GM19193 (cell line): Measurements from ENCODE around the gene EFHC2.

Source experiments
- POLR2A ChIP-seq: IDR thresholded peaks from 4 replicates; pipeline ENCODE4 v1.6.1; 2011; ENCODE audit not compliant: insufficient read depth, insufficient read length; ENCODE audit errors: extremely low read depth

The EFHC2 gene

DNA sequence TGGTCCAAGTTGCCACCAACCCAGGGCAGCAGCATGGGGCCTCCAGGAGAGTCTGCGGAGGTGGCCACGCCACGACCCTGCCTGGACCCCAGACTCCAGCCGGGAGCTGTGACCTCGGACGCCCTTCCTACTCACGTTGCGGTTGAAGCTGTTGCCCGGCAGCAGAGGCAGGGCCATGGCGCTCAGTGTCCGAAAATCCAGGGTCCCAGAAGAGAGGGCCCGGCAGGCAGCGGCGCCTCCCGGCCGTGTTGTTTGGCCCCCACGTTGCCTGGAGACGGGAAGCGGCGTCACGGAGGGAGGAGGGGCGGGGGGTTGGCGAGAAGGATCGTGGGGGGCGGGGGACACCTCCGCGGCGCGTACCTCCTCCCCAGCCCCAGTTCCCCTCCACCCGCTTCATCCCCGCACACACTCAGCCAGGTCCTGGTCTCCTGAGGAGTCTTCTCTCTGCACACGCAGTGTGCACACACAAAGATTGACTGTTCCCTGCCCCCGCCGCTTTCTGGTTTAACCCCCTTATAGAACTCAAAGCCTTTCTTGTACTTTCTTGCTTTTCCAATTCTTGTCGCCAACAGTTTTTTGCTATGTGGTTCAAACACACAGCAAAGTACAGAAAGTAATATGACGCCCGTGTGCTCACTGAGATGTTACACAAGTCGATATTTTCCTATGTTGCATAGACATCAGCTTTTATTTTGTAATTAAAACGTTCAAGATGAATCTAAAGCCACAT, at the start of gene EFHC2:
EFHC2 (minus strand) TSS at position 261 of the 730 bp plus-strand sequence; CDS start at position 177, 84 bp downstream.
- no peak for TF ChIP-seq POLR2A

GRCh38 chrX:44392767-44393166, 49.3 kb upstream of the EFHC2 start:
- no peak for TF ChIP-seq POLR2A

GRCh38 chrX:44384688-44385338, 41.3 kb upstream of the EFHC2 start:
- TF ChIP-seq POLR2A, result no peak

GRCh38 chrX:44382871-44383270, 39.4 kb upstream of the EFHC2 start:
- no peak for TF ChIP-seq POLR2A

DNA sequence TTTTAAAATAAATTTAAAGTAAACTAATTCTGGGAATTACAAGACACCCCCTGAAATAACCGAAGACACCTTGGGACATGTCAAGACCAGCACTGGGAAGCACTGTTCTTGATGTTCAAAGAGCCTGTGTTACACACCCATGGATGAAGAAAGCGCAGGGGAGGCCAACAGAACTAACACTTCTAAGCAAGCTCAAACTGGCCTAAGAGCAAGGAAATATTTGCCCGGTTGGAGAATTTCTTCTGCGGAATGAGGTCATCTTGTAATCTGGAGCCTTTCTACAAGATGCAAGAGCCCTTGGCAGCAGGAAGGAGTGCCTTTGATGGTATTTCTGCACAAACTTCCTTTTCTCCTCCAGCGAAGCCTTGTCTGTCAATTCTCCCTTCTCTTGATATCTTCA, 9.3 kb upstream of the EFHC2 start:
- TF ChIP-seq POLR2A, result no peak

DNA sequence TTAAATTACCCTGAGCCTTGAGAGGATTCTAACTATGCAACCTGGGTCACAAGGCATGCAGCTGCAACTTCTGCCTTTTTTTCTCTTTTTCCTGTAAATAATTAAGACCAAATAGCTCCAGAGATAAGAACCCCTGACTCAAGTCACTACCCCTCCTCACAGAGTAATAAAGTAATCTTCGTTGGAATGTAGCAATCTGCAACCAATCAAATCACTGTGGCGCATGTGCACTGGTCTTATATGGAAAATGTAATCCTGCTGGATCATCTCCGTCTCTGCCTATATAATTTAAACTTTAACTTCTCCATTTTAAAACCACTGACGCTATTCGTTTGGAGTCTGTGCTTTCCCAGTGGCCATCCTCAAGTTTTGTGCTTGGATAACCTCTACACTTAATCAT, 6.1 kb upstream of the EFHC2 start:
- TF ChIP-seq POLR2A, result no peak

DNA sequence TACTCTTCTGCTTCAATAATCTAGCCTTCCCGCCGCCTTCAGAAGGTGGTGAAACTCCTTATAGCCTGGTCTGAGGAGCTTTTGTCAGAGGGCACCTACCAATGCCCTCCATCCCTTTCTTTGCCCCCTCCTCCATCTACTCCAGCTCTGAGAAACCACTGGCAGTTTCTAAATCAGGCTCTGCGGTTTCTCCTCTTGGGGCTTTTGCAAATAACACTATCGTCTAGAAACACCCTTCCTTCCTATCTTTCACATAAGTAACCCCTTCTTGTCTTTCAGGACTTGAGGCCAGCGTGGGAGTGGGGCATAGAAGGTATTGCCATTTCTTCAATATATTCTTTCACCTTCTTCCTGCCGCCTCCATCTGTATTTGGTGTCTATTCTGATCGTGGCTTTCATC, 1.2 kb upstream of the EFHC2 start:
- no peak for TF ChIP-seq POLR2A

DNA sequence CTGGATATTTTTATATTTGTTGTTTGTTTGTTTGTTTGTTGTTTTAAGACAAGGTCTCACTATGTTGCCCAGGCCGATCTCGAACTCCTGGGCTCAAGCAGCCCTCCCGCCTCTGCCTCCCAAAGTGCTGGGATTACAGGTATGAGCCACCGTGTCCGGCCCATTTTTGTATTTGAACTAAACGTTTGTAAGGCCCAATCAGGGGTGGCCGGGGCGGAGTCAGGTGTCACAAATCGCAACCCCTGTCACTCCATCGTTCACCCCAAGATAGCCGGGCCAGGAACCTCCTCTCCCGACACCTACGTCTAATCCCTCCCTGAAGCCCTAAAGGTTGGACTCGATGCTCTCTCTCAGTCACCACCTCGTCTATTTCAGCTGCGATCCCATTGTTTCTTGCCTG, 722 bp upstream of the EFHC2 start:
- no peak for TF ChIP-seq POLR2A

DNA sequence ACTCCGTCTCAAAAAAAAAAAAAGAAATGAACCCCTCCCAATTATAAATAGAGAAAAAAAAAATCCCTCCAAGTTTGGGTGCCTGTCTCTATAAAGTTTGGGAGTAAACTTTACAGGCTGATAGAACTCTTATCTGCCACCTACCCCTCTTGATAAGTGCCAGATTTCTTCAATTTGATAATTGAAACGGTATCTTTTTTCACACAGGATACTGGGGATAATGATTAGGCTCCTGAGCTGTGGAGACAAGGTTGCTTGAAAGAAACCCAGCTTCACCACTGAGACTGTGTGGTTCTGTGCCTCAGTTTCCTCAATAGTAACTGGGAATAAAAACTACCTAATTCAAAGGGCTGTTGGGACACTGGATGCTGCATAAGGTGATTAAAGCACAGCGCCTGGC, 606 bp downstream of the EFHC2 start:
- no peak for TF ChIP-seq POLR2A

DNA sequence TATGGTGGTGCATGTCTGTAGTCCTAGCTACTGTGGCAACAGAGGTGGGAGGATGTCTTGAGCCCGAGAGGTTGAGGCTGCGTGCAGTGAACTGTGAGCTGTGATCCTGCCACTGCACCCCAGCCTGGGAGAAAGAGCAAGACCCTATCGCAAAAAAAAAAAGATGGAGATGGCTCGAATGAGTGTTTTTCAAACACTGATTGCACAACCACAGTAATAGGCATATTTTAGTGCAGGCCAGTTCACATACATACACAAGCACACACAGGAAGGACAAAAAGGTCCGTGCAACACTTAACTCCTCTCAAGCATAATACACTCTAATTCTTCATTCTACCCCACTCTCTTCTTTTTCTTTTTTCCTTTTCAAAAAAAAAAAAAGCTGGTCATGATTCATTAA, 5.1 kb downstream of the EFHC2 start:
- no peak for TF ChIP-seq POLR2A

DNA sequence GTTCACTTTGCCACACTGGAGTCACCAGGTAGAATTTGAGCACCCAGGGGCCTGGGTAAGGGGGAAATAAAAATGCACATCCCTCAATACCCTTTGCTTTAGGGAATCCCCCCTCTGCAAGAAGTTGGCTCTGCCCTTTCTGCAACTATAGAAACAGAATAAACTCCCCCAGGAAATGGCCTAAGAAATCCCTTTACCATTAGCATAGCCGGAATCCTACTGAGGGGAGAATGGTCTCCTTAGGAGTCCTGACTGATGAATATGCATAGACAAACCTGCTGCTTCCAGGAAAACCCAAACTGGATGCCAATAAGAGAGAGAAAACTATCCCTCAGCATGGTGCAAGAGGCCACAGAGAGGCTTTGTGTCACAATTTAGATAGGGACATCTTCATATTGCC, 11.0 kb downstream of the EFHC2 start:
- no peak for TF ChIP-seq POLR2A

DNA sequence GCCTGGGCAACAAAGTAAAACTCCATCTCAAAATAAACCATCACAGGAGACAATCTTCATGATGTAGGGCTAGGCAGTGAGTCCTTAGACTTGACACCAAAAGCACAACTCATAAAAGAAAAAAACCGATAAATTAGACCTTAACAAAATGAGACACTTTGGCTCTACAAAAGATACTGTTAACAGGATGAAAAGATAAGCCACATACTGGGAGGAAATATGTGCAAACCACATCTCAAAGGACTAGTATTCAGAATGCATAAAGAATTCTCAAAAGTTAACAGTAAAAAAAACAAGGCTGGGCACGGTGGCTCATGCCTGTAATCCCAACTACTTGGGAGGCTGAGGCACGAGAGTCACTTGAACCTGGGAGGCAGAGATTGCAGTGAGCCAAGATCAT, 13.2 kb downstream of the EFHC2 start:
- TF ChIP-seq POLR2A, result no peak

DNA sequence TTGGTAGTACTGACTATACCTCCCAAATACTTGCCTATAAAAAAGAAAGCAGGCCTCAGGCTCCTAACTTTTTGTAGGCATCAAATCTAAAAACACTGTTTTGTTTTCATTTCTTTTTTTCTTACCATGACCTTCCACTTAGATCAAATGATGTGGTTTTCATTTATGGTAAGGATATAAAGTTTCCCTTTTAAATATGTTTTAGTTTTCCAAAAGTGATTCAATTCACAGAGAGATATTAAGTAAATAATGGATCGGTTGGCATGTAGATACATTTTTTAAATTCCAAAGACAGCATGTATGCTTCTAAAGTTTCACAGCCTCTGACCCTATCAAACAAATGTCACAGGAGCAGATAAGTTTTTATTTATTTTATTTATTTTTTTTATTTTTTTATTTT, 23.9 kb downstream of the EFHC2 start:
- TF ChIP-seq POLR2A, result no peak

GRCh38 chrX:44317181-44317580, 26.3 kb downstream of the EFHC2 start:
- no peak for TF ChIP-seq POLR2A

GRCh38 chrX:44314808-44315207, 28.7 kb downstream of the EFHC2 start:
- TF ChIP-seq POLR2A, result no peak

DNA sequence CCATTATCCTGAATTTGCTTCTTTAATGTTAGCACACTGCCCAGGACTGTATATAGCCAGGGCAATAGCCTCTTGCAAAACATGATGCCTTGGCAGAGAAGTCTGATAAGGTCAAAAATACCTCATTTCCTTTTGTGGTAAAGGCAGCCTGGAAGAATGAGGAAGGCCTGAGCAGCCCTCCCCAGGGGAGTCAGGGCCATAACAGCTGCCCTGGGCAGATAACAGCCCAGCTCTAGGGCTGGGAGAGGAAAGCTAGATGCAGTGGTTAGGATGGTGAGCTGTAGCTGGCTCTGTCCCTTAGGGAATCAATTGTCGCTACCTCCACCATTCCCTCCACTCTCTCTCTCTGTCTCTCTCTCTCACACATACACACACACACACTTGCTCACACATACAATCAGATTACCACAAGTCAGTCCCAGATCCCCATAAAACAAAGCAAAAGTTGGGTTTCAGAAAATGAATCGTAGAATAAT, 29.2 kb downstream of the EFHC2 start:
- no peak for TF ChIP-seq POLR2A
